ENCODE measurements around the gene NXN.

DNA sequence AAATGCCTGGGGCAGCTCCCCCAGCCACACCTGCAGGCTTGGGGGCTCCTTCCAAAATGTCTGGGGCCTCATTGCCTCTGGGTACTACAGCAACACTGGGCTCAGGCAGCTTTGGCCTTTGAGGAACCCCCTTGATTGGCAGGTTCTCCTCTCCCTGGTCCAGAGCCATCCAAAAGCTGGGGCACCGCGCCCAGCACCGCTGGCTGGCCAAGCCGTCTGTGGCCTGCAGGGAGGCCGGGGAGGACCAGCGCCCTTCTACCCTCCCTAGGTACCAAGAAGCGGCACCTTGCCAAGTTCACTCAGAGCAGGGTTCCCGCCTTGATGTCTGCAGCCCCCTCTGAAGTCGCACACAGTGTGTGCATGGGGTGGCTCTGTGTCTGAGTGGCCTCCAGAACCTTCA lies 47.5 kb upstream of the NXN start:
- TF ChIP-seq GATA3 (IDR thresholded peaks at IDR 0.05; ENCODE audit: low read depth, low read length) = no peak
- no peak for TF ChIP-seq GATA2 (IDR thresholded peaks at IDR 0.05; ENCODE audit: low read depth, low read length)
